Skeletal muscle tissue (tissue), 4 donors: Measurements from ENCODE around the gene GP9. TPM values are rescaled to one million over a fixed set of nuclear protein-coding genes. Genes with fewer than 3 reads are reported as not detected.

ENCODE experiments used
- H3K27ac ChIP-seq: one replicate; pipeline ENCODE4 v1.7.0; 2013; ENCODE audit warnings: mild to moderate bottlenecking, low read depth, low read length, inconsistent platforms
- H3K27me3 ChIP-seq, 3 donors: one replicate each; pipeline ENCODE4 v1.7.0; 2013; ENCODE audit warnings: low read length in 3 of 3; ENCODE audit not compliant: control insufficient read depth in 3 of 3, insufficient read depth in 3 of 3
- H3K36me3 ChIP-seq, 3 donors: one replicate each; pipeline ENCODE4 v1.7.0; 2013; ENCODE audit warnings: low read length in 3 of 3; ENCODE audit not compliant: control insufficient read depth in 3 of 3, insufficient read depth in 3 of 3
- H3K4me1 ChIP-seq, 3 donors: one replicate each; pipeline ENCODE4 v1.7.0; 2013; ENCODE audit warnings: low read length in 3 of 3, mild to moderate bottlenecking in 3 of 3; ENCODE audit not compliant: control insufficient read depth in 3 of 3, insufficient read depth in 3 of 3
- H3K4me3 ChIP-seq, 3 donors: one replicate each; pipeline ENCODE4 v1.7.0; 2013; ENCODE audit warnings: low read length in 3 of 3
- H3K9ac ChIP-seq, 3 donors: one replicate each; pipeline ENCODE4 v1.7.0; 2013; ENCODE audit warnings: low read length in 3 of 3, mild to moderate bottlenecking in 3 of 3, moderate library complexity in 2 of 3, low read depth in 1 of 3
- H3K9me3 ChIP-seq, 3 donors: one replicate each; pipeline ENCODE4 v1.7.0; 2013; ENCODE audit warnings: low read length in 3 of 3; ENCODE audit not compliant: control insufficient read depth in 3 of 3
- total RNA-seq: library from RNA; depleted of rRNA; stranded (reverse); fragments of >200 nt; gene quantifications from one replicate; pipeline ENCODE4 v1.2.3, GENCODE V29; 2014
- donor health status: Osteomylitis.

The GP9 gene
- not detected for total RNA-seq

DNA sequence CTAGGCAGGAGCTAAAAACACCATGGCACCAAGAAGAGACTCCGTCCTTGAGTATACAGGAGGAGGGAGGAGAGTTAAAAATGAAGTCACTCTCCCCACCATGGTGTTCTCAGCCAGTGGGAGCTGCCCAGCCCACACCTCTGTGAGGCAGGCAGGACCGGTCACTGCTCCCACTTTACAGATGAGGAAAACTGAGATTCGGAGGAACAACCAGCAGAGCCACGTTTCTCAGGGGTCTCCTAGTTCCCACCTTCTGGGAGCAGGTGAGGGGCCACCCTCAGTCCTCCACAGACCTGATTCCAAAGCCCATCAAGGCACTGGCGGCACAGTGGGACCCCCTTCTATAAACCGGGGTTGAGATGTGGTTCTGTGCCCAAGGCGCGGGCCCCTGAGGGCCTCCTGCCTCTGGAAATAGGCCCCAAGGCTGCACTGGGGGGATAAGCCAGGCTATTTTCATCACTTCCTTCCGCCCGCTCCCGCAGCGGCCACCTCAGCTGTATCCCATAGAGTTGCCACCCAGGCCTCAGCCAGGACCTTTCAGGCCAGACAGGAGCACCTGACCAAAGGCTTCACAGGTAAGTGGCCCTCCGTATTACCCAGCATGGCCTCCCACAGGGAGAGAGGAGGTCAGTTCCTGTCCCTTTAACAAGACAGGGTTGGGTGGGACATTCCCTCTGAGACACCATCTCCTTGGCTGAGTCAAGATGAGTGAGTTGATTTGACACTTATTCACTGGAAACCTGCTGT lies at the start of gene GP9:
TSS of gene GP9 (plus strand) at position 504 of the 747 bp plus-strand sequence. CDS start 961 bp downstream, outside the sequence.
- H3K9ac ChIP-seq: no peak within 1 kb of the TSS
- no peak within 1 kb of the TSS for H3K4me3 ChIP-seq
- no peaks in the 10 kb centered on the region for H3K36me3 ChIP-seq
- H3K27me3 ChIP-seq: peaks cover 0 to 6% (median 0%) of the 10 kb centered on the region in 3 donors
- H3K27ac ChIP-seq: no peak within 1 kb of the TSS
- no peaks in the 10 kb centered on the region for H3K9me3 ChIP-seq
- no peaks in the 10 kb centered on the region for H3K4me1 ChIP-seq

- H3K36me3 ChIP-seq: peaks cover 0 to 5% (median 0%) of the 10 kb centered on the region in 3 donors
- peaks cover 19 to 26% (median 21%) of the 10 kb centered on the region in 3 donors for H3K4me1 ChIP-seq
- H3K9ac ChIP-seq: no peak overlapping the region
- no peaks in the 10 kb centered on the region for H3K27me3 ChIP-seq
- no peak overlapping the region for H3K27ac ChIP-seq
- no peak overlapping the region for H3K4me3 ChIP-seq
- H3K9me3 ChIP-seq: no peaks in the 10 kb centered on the region
These were observed 47.1 kb upstream of the GP9 start for GRCh38 chr3:129013491-129013891.

DNA sequence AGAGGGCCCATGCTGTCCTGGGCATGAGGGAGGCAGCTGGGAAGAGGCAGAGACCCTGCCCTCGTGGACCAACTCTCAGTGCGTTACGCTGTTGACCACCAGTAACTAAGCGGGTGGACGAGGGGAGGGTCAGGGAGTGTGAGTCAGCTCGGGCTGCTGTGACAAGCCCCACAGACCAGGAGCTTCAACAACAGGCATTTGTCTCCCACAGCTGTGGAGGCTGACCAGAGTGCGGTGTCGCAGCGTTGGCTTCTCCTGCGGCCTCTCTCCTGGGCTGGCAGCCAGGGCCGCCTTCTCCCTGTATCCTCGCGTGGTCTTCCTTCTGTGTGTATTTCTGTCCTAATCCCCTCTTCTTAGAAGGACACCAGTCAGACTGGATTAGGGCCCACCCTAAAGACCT lies 46.4 kb upstream of the GP9 start:
- Histone ChIP-seq H3K9me3 (no peaks in the 10 kb centered on the region), H3K27me3 (no peaks in the 10 kb centered on the region), H3K9ac (no peak overlapping the region), H3K36me3 (peaks cover 0 to 5% (median 0%) of the 10 kb centered on the region in 3 donors), H3K4me3 (no peak overlapping the region), H3K4me1 (peaks cover 19 to 24% (median 19%) of the 10 kb centered on the region in 3 donors), H3K27ac (no peak overlapping the region)

DNA sequence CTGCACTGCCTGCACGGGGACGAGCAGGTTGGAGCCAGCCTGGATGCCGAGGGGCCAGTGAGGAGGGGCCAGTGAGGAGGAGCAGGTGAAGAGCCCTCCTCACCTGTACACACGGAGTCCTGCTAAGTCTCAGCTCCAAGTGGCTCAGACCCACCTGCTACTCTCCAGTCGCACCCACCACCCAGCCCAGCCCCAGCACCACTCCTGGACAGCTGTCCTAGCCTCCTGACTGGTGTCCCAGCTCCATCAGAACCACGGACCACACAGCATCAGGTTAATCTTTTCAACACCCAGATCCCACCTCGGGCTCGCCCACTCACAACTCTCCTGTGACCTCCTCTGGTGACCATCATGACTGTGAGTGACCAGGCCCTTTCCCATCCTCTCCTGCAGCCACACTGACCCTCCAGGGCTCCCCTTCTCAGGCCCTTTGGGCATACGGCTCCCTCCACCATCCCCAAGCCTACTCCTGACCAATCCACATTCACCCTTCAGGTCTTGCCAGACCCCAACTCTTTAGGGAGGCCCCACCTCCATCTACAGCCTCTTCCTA lies 45.7 kb upstream of the GP9 start:
- Histone ChIP-seq H3K9me3 (no peaks in the 10 kb centered on the region), H3K27ac (no peak overlapping the region), H3K9ac (no peak overlapping the region), H3K4me3 (no peak overlapping the region), H3K4me1 (peaks cover 19 to 24% (median 19%) of the 10 kb centered on the region in 3 donors), H3K27me3 (no peaks in the 10 kb centered on the region), H3K36me3 (peaks cover 0 to 3% (median 0%) of the 10 kb centered on the region in 3 donors)

GRCh38 chr3:129015388-129016105 lies 45.0 kb upstream of the GP9 start:
- Histone ChIP-seq H3K9me3 (no peaks in the 10 kb centered on the region), H3K4me3 (no peak overlapping the region), H3K27me3 (no peaks in the 10 kb centered on the region), H3K36me3 (peaks cover 0 to 3% (median 0%) of the 10 kb centered on the region in 3 donors), H3K9ac (no peak overlapping the region), H3K27ac (peak overlapping the region; percentile 23), H3K4me1 (peaks cover 19 to 24% (median 19%) of the 10 kb centered on the region in 3 donors)

DNA sequence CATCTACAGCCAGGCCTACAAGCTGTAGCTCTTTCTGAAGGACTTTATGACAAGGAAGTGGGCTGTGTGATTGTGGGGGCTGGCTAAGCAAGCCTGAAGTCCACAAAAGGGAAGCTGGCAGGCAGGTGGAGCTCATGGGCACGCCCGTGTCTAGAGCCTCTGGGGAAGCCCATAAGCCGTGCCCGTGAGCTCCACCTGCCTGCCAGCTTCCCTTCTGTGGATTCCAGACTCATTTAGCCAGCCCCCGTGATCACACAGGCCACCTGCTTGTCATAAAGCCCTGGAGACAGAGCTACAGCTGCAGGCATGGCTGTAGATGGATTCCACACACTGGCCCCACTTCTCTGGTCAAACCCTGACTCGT lies 44.2 kb upstream of the GP9 start:
- peaks cover 19 to 24% (median 22%) of the 10 kb centered on the region in 3 donors for H3K4me1 ChIP-seq
- peak overlapping the region; percentile 23 for H3K27ac ChIP-seq
- H3K9me3 ChIP-seq: no peaks in the 10 kb centered on the region
- no peak overlapping the region for H3K4me3 ChIP-seq
- H3K9ac ChIP-seq: no peak overlapping the region
- H3K36me3 ChIP-seq: peaks cover 0 to 3% (median 0%) of the 10 kb centered on the region in 3 donors
- H3K27me3 ChIP-seq: no peaks in the 10 kb centered on the region

- H3K9me3 ChIP-seq: no peaks in the 10 kb centered on the region
- H3K4me3 ChIP-seq: no peak overlapping the region
- H3K27ac ChIP-seq: peak overlapping the region; percentile 19
- H3K36me3 ChIP-seq: no peaks in the 10 kb centered on the region
- H3K9ac ChIP-seq: no peak overlapping the region
- no peaks in the 10 kb centered on the region for H3K27me3 ChIP-seq
- peaks cover 19 to 24% (median 22%) of the 10 kb centered on the region in 3 donors for H3K4me1 ChIP-seq
These were observed 43.7 kb upstream of the GP9 start for GRCh38 chr3:129016720-129017483.

DNA sequence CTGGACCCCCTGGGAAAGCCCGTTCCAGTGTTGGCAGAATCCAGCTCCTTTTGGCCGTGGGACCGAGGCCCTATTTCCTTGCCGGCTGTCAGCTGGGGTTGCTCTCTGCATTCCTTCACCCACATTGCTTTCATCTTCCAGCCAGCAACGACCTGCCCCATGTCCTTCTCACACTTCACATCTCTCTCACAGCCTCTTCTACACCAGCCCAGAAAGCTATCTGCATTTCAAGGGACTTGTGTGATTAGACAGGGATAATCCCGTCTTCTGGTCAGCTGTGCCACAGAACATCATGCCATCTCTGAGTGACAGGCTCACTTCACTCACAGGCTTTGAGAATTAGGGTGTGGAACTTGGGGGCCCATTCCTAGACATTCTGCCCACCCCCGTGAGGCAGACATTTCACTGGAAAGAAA lies 43.1 kb upstream of the GP9 start:
- Histone ChIP-seq H3K9ac (peak overlapping the region in 1 of 3 donors; percentile 33), H3K4me3 (no peak overlapping the region), H3K9me3 (no peaks in the 10 kb centered on the region), H3K27ac (peak overlapping the region; percentile 40), H3K36me3 (no peaks in the 10 kb centered on the region), H3K4me1 (peaks cover 19 to 27% (median 22%) of the 10 kb centered on the region in 3 donors), H3K27me3 (no peaks in the 10 kb centered on the region)

- no peaks in the 10 kb centered on the region for H3K36me3 ChIP-seq
- no peak overlapping the region for H3K9ac ChIP-seq
- no peak overlapping the region for H3K4me3 ChIP-seq
- no peaks in the 10 kb centered on the region for H3K9me3 ChIP-seq
- no peaks in the 10 kb centered on the region for H3K27me3 ChIP-seq
- no peak overlapping the region for H3K27ac ChIP-seq
- peaks cover 19 to 27% (median 22%) of the 10 kb centered on the region in 3 donors for H3K4me1 ChIP-seq
These were observed 42.3 kb upstream of the GP9 start for GRCh38 chr3:129018271-129018670.
